Body of pancreas (tissue), 4 donors: ENCODE data around the gene MAPK10.

ENCODE experiments used
- CTCF ChIP-seq, 7 experiments: fragments of 450-650 bp in 4 of 7; fragments of 200-600 bp in 3 of 7; sonication (generic) in 3 of 7; IDR thresholded peaks; one replicate each; pipeline ENCODE4 v1.5.1; 2016 to 2019; ENCODE audit warnings: antibody characterized with exemption in 7 of 7
- POLR2A ChIP-seq, 3 donors: fragments of 450-650 bp; IDR thresholded peaks; one replicate each; pipeline ENCODE4 v1.6.1; 2016; ENCODE audit warnings: antibody characterized with exemption in 3 of 3, mild to moderate bottlenecking in 2 of 3

GRCh38 chr4:86401826-86402225, 42.0 kb upstream of the MAPK10 start:
- no peak for TF ChIP-seq CTCF (IDR thresholded peaks at IDR 0.05)
- TF ChIP-seq POLR2A (IDR thresholded peaks at IDR 0.05): no peak
